Smooth muscle cell (in vitro differentiated cells): Measurements from ENCODE around the gene IKBKG. TPM values are rescaled to one million over a fixed set of nuclear protein-coding genes. Genes with fewer than 3 reads are reported as not detected.

Source experiments
- DNase-seq: peaks from one replicate; lab custom pipeline; 2025; ENCODE audit not compliant: unreplicated experiment; lab: John Stamatoyannopoulos, UW
- H2AFZ ChIP-seq: fragments of 200-600 bp; sonication (generic); 2 replicates; pipeline ENCODE4 v1.6.0; 2016; ENCODE audit warnings: antibody characterized with exemption, low read depth, mild to moderate bottlenecking
- H3F3A ChIP-seq: fragments of 200-600 bp; sonication (generic); 2 replicates; pipeline ENCODE4 v1.6.0; 2017; ENCODE audit warnings: antibody characterized with exemption, low read depth
- H3K27ac ChIP-seq: fragments of 200-600 bp; sonication (generic); 2 replicates; pipeline ENCODE4 v1.5.1; 2016; ENCODE audit warnings: low read depth, mild to moderate bottlenecking
- H3K27me3 ChIP-seq: fragments of 200-600 bp; sonication (generic); 2 replicates; pipeline ENCODE4 v1.6.1; 2016; ENCODE audit warnings: low read depth, mild to moderate bottlenecking
- H3K36me3 ChIP-seq: fragments of 200-600 bp; sonication (generic); 2 replicates; pipeline ENCODE4 v1.5.1; 2016; ENCODE audit warnings: low read depth
- H3K4me1 ChIP-seq: fragments of 200-600 bp; sonication (generic); 2 replicates; pipeline ENCODE4 v1.5.1; 2016; ENCODE audit warnings: low read depth
- H3K4me2 ChIP-seq: fragments of 200-600 bp; sonication (generic); 2 replicates; pipeline ENCODE4 v1.6.0; 2016; ENCODE audit warnings: mild to moderate bottlenecking
- H3K4me3 ChIP-seq: fragments of 200-600 bp; sonication (generic); 2 replicates; pipeline ENCODE4 v1.5.1; 2016; ENCODE audit warnings: mild to moderate bottlenecking
- H3K79me2 ChIP-seq: fragments of 200-600 bp; sonication (generic); 2 replicates; pipeline ENCODE4 v1.6.0; 2016; ENCODE audit warnings: low read depth, mild to moderate bottlenecking
- H3K9ac ChIP-seq: fragments of 200-600 bp; sonication (generic); 2 replicates; pipeline ENCODE4 v1.6.0; 2016; ENCODE audit warnings: low read depth
- H3K9me3 ChIP-seq: fragments of 200-600 bp; sonication (generic); replicated peaks from 2 replicates; pipeline ENCODE4 v1.5.1; 2016; ENCODE audit warnings: low read depth
- H4K20me1 ChIP-seq: fragments of 200-600 bp; sonication (generic); 2 replicates; pipeline ENCODE4 v1.6.0; 2016; ENCODE audit warnings: low read depth
- WGBS: methylation state at CpG from one replicate; pipeline ENCODE4 v1.1.7; 2016; ENCODE audit warnings: low lambda C conversion rate; 5-methylcytosine and 5-hydroxymethylcytosine counted together
- polyA plus RNA-seq: library from polyadenylated mRNA; unstranded; fragments of >200 nt; fragmentation: Nextera tagmentation; extraction: Ambion mirVana; gene quantifications from 2 replicates; pipeline ENCODE4 v1.2.1, GENCODE V29; 2016
- total RNA-seq: library from RNA; depleted of rRNA; stranded (reverse); fragments of >200 nt; gene quantifications from 2 replicates; pipeline ENCODE4 v1.2.3, GENCODE V29; 2014
- TF ChIP-seq, protein P1 (sequence below): fragments of 200-600 bp; sonication (generic); IDR thresholded peaks from 2 replicates; pipeline ENCODE4 v1.5.1; 2017; ENCODE audit warnings: borderline replicate concordance, mild to moderate bottlenecking, antibody characterized with exemption; ENCODE audit not compliant: insufficient read depth, poor library complexity, severe bottlenecking

Gene IKBKG
- total and polyA plus RNA-seq, 2 experiments from 2014 or later = 12.5 to 25.4 TPM

DNA sequence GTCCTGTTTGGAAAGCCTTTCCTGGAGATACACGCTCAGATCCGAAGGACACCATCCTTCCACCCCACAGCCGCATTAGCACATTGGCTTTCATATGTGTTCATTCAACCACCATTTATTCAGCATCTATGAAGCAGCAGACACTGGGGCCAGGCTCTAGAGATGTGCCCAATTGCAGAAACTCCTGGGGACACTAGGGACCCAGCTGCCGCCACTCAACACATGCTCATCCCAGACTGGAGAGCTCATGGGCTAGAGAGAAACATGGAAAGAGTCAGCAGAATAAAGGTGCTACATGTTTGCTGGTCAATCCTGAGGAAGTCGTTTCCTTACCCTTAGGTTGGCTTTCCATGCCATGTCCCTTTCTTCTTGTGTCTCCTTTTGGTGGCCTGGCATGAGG lies 45.1 kb downstream of the IKBKG start:
- no peaks in the 10 kb centered on the region for H3F3A ChIP-seq
- H3K27ac ChIP-seq = no peak overlapping the region
- WGBS = 86% methylated on average over 5 of the region's 5 CpGs
- no peak overlapping the region for H3K9ac ChIP-seq
- no peaks in the 10 kb centered on the region for H4K20me1 ChIP-seq
- no peak for DNase-seq
- H3K4me2 ChIP-seq = no peak overlapping the region
- H3K79me2 ChIP-seq = no peaks in the 10 kb centered on the region
- TF ChIP-seq, protein P1, sequence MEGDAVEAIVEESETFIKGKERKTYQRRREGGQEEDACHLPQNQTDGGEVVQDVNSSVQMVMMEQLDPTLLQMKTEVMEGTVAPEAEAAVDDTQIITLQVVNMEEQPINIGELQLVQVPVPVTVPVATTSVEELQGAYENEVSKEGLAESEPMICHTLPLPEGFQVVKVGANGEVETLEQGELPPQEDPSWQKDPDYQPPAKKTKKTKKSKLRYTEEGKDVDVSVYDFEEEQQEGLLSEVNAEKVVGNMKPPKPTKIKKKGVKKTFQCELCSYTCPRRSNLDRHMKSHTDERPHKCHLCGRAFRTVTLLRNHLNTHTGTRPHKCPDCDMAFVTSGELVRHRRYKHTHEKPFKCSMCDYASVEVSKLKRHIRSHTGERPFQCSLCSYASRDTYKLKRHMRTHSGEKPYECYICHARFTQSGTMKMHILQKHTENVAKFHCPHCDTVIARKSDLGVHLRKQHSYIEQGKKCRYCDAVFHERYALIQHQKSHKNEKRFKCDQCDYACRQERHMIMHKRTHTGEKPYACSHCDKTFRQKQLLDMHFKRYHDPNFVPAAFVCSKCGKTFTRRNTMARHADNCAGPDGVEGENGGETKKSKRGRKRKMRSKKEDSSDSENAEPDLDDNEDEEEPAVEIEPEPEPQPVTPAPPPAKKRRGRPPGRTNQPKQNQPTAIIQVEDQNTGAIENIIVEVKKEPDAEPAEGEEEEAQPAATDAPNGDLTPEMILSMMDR = no peak
- no peak overlapping the region for H3K4me3 ChIP-seq
- H2AFZ ChIP-seq = no peak overlapping the region
- no peaks in the 10 kb centered on the region for H3K36me3 ChIP-seq
- H3K4me1 ChIP-seq = no peaks in the 10 kb centered on the region
- no peaks in the 10 kb centered on the region for H3K9me3 ChIP-seq
- no peaks in the 10 kb centered on the region for H3K27me3 ChIP-seq

DNA sequence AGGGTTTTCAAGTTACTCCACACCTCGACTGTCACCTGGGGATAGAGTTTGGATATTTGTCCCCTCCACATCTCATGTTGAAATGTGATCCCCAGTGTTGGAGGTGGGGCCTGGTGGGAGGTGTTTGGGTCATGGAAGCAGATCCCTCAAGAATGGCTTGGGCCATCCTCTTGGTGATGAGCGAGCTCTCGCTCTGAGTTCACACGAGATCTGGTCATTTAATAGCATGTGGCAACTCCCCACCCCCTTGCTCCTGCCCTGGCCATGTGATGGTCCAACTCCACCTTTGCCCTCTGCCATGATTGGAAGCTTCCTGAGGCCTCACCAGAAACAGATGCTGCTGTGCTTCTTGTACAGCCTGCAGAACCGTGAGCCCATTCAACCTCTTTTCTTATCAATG lies 45.8 kb downstream of the IKBKG start:
- no peaks in the 10 kb centered on the region for H3K4me1 ChIP-seq
- no peak overlapping the region for H3K4me3 ChIP-seq
- no peak overlapping the region for H3K9ac ChIP-seq
- H2AFZ ChIP-seq = no peak overlapping the region
- H3K79me2 ChIP-seq = no peaks in the 10 kb centered on the region
- no peaks in the 10 kb centered on the region for H4K20me1 ChIP-seq
- TF ChIP-seq, protein P1 = no peak
- H3K4me2 ChIP-seq = no peak overlapping the region
- H3K27me3 ChIP-seq = no peaks in the 10 kb centered on the region
- no peak for DNase-seq
- 75% methylated on average over 5 of the region's 5 CpGs for WGBS
- H3K36me3 ChIP-seq = no peaks in the 10 kb centered on the region
- no peaks in the 10 kb centered on the region for H3F3A ChIP-seq
- no peak overlapping the region for H3K27ac ChIP-seq
- no peaks in the 10 kb centered on the region for H3K9me3 ChIP-seq

DNA sequence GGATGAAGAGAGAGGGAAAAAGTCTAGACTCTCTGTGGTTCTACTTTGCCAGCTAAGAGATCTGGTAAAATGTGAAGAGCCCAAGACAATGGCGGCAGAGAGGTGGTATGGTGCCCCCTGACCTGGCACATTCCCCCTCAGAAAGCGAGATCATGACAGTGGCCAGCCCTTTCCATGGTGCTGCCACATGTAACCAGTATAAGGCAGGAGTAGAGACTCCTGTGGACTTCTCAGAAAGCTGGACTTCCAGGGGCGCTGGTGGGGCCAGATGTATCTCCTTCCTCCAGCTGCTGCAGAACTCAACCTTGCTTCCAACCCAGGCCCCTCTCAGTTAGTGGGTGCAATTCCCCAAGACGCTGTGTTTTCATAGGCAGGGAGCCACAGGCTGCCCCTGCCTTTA lies 47.1 kb downstream of the IKBKG start:
- H2AFZ ChIP-seq = no peak overlapping the region
- WGBS = 70% methylated on average over 4 of the region's 4 CpGs
- H3K79me2 ChIP-seq = no peaks in the 10 kb centered on the region
- H3K4me2 ChIP-seq = no peak overlapping the region
- H3K36me3 ChIP-seq = no peaks in the 10 kb centered on the region
- H3K9me3 ChIP-seq = no peaks in the 10 kb centered on the region
- TF ChIP-seq, protein P1 = no peak
- H4K20me1 ChIP-seq = no peaks in the 10 kb centered on the region
- H3K27me3 ChIP-seq = no peaks in the 10 kb centered on the region
- DNase-seq = no peak
- H3K9ac ChIP-seq = no peak overlapping the region
- no peaks in the 10 kb centered on the region for H3K4me1 ChIP-seq
- H3K4me3 ChIP-seq = no peak overlapping the region
- H3K27ac ChIP-seq = no peak overlapping the region
- no peaks in the 10 kb centered on the region for H3F3A ChIP-seq

DNA sequence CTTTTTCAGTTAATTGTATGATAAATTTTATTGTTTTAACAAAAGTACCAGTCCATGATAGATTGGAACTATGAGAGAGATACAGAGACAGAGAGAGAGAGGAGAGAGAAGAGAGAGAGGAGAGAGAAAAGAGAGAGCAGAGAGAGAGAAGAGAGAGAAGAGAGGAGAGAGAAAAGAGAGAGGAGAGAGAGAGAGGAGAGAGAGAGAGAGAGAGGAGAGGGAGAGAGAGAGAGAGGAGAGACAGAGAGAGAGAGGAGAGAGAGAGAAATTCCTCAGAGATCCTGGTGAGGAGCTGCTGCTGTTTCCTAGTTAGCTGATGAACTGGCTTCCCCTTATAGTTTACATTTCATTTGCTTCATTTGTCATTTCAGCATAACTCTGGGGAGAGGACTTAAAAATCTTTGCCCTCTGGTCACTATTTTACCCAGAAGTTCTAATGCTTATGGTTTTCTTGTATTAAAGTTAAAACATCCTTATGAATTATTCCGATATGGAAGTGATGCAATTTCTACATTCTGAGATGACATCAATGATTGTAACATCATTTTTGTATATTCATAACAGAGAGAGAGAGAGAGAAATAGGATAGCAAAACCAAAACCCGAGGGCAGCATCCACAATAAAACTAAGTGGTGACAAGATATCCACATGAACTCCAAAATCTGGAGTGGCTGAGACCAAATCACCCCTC lies 48.3 kb downstream of the IKBKG start:
- Histone ChIP-seq H3K36me3 (no peaks in the 10 kb centered on the region), H3F3A (no peaks in the 10 kb centered on the region), H4K20me1 (no peaks in the 10 kb centered on the region), H3K4me3 (no peak overlapping the region), H3K9ac (no peak overlapping the region), H3K27me3 (no peaks in the 10 kb centered on the region), H3K9me3 (no peaks in the 10 kb centered on the region), H3K4me2 (no peak overlapping the region), H3K79me2 (no peaks in the 10 kb centered on the region), H3K27ac (no peak overlapping the region), H2AFZ (no peak overlapping the region), H3K4me1 (no peaks in the 10 kb centered on the region)
- no peak for DNase-seq
- 71% methylated on average over 2 of the region's 2 CpGs for WGBS
- TF ChIP-seq, protein P1 = no peak
